Measurements from ENCODE around the gene RBM26.

Gene RBM26

DNA sequence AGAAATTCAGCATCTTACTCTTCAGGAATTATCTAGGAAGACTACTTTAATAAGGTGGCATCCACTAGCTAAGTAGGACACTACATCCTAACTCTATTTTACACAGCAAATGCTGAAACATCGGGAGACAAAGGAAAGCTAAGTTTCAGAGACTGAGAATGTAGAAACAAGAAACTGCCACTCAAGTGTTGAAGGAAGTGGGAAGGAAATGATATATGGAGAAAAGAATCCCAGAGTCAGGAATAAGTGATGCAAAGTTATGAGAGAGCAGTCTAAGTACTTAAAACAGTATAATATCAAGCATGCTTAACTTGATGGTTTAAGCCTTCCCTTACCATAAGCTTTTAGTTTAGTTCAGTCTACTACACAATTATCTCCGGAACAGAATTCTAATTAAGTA, 52.4 kb downstream of the RBM26 start:
- no peak for TF ChIP-seq NFIC (IDR thresholded peaks at IDR 0.05)
- TF ChIP-seq, protein P1, sequence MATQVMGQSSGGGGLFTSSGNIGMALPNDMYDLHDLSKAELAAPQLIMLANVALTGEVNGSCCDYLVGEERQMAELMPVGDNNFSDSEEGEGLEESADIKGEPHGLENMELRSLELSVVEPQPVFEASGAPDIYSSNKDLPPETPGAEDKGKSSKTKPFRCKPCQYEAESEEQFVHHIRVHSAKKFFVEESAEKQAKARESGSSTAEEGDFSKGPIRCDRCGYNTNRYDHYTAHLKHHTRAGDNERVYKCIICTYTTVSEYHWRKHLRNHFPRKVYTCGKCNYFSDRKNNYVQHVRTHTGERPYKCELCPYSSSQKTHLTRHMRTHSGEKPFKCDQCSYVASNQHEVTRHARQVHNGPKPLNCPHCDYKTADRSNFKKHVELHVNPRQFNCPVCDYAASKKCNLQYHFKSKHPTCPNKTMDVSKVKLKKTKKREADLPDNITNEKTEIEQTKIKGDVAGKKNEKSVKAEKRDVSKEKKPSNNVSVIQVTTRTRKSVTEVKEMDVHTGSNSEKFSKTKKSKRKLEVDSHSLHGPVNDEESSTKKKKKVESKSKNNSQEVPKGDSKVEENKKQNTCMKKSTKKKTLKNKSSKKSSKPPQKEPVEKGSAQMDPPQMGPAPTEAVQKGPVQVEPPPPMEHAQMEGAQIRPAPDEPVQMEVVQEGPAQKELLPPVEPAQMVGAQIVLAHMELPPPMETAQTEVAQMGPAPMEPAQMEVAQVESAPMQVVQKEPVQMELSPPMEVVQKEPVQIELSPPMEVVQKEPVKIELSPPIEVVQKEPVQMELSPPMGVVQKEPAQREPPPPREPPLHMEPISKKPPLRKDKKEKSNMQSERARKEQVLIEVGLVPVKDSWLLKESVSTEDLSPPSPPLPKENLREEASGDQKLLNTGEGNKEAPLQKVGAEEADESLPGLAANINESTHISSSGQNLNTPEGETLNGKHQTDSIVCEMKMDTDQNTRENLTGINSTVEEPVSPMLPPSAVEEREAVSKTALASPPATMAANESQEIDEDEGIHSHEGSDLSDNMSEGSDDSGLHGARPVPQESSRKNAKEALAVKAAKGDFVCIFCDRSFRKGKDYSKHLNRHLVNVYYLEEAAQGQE (IDR thresholded peaks at IDR 0.05; ENCODE audit: low read depth), result no peak
- TF ChIP-seq EGR1 (IDR thresholded peaks at IDR 0.05), result no peak
- no peak for TF ChIP-seq ZBTB7A (IDR thresholded peaks at IDR 0.05; ENCODE audit: low read depth)

DNA sequence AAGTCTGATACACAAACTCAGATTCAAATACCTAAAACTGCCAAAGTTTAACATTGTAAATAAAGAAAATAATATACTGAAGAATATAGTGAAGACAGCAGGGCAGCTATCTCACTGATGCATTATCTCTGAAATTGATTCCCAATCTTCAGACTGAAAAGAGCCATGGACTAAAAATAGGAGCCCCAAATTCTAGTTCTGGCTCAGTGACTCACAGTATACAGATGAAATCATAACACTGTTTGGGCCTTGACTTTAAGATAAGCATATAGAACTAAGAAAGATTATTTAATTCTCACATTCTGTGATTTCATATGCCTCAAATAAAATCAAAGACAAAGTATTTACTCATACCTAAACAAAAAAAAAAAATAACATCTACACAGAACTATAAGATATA, 53.9 kb downstream of the RBM26 start:
- no peak for TF ChIP-seq RAD21 (IDR thresholded peaks at IDR 0.05; ENCODE audit: low read depth)
- TF ChIP-seq FOXM1 (IDR thresholded peaks at IDR 0.05; ENCODE audit: borderline replicate concordance, low read depth), result no peak
- TF ChIP-seq, protein P2, sequence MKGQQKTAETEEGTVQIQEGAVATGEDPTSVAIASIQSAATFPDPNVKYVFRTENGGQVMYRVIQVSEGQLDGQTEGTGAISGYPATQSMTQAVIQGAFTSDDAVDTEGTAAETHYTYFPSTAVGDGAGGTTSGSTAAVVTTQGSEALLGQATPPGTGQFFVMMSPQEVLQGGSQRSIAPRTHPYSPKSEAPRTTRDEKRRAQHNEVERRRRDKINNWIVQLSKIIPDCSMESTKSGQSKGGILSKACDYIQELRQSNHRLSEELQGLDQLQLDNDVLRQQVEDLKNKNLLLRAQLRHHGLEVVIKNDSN (IDR thresholded peaks at IDR 0.05), result no peak
- no peak for TF ChIP-seq ZBTB7A (IDR thresholded peaks at IDR 0.05; ENCODE audit: low read depth)
- no peak for TF ChIP-seq TCF12 (IDR thresholded peaks at IDR 0.05; ENCODE audit: low read depth)

DNA sequence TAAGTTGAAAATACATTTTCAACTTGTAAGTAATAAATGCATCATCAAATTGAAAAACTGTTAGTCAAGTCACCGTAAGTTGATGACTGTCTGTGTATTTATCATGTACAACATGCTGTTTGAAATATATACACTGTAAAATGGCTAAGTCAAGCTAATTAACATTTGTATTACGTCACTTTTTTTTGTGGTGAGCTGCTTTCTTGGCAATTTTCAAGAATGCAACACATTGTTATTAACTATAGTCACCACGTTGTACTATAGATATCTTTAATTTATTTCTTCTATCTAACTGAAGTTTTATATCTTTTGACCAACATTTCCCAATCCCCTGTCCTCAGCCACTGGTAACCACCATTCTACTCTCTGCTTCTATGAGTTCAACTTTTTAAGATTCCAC, 57.0 kb downstream of the RBM26 start:
- no peak for TF ChIP-seq CEBPB (IDR thresholded peaks at IDR 0.05)

DNA sequence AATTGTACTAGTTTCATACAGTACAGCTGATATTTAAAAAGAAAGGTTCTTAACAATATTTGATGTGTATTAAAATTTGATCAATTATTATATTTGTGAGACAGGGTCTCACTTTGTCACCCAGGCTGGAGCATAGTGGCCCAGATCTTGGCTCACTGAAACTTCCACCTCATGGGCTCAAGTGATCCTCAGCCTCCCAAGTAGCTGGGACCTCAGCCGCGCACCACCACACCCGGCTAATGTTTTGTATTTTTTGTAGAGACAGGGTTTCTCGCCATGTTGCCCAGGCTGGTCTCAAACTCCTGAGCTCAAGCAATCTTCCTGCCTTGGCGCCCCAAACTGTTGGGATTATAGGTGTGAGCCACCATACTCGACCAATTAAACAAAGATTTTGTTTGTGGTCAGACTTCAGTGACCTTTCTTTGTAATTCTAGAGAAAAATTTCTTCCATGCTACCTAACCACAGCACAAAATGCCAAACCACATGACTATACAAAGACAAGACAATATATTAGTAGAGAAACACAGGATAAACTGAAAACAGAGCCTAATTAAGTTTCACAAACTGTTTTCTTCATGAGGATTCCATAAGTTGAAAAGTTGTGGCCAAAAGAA, 59.6 kb downstream of the RBM26 start:
- TF ChIP-seq, protein P1 (IDR thresholded peaks at IDR 0.05; ENCODE audit: low read depth), result no peak
- TF ChIP-seq RAD21 (IDR thresholded peaks at IDR 0.05; ENCODE audit: low read depth), result no peak
- TF ChIP-seq, protein P2 (IDR thresholded peaks at IDR 0.05), result no peak
- no peak for TF ChIP-seq EGR1 (IDR thresholded peaks at IDR 0.05)
- TF ChIP-seq CEBPB (IDR thresholded peaks at IDR 0.05), result no peak

DNA sequence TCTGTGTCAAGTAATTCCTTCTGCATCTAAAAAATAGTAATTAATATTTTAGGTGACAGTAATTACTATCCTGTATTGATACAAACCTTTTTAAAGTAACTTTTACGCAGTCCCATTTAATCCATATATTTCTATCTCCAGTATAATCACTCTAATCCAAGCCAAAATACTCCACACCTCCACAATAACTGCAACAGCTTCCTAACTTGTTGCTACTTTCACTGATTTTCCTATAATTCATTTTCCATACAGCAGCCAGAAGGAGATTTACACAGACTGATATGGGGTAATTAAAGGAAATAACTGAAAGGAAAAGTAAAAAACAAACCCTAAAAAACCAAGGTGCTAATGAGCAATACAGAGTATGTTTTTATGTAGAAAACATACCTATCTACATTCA, 64.9 kb downstream of the RBM26 start:
- TF ChIP-seq, protein P2 (IDR thresholded peaks at IDR 0.05), result no peak
- TF ChIP-seq ZBTB7A (IDR thresholded peaks at IDR 0.05; ENCODE audit: low read depth) (no peak), FOXM1 (IDR thresholded peaks at IDR 0.05; ENCODE audit: borderline replicate concordance, low read depth) (no peak), TCF12 (IDR thresholded peaks at IDR 0.05; ENCODE audit: low read depth) (no peak), YY1 (IDR thresholded peaks at IDR 0.05; ENCODE audit: low read depth) (no peak), EGR1 (IDR thresholded peaks at IDR 0.05) (no peak), EP300 (IDR thresholded peaks at IDR 0.05; ENCODE audit: borderline replicate concordance) (no peak), CREB1 (IDR thresholded peaks at IDR 0.05; ENCODE audit: low read depth) (no peak), RAD21 (IDR thresholded peaks at IDR 0.05; ENCODE audit: low read depth) (no peak), TEAD4 (IDR thresholded peaks at IDR 0.05) (no peak), NFIC (IDR thresholded peaks at IDR 0.05) (no peak), CEBPB (IDR thresholded peaks at IDR 0.05) (no peak), TAF1 (IDR thresholded peaks at IDR 0.05; ENCODE audit: low read depth) (no peak)
- TF ChIP-seq, protein P3, sequence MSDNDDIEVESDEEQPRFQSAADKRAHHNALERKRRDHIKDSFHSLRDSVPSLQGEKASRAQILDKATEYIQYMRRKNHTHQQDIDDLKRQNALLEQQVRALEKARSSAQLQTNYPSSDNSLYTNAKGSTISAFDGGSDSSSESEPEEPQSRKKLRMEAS (IDR thresholded peaks at IDR 0.05), result no peak
- TF ChIP-seq, protein P1 (IDR thresholded peaks at IDR 0.05; ENCODE audit: low read depth), result no peak
